K562 (cell line): Measurements from ENCODE around the gene HLA-DOB. TPM values are rescaled to one million over a fixed set of nuclear protein-coding genes. Genes with fewer than 3 reads are reported as not detected.
A peak's percentile ranks its signal among the peaks of the same experiment; 100 is the strongest.

Experiments
- C11orf30 ChIP-seq: fragments of 450-650 bp; IDR thresholded peaks from 2 replicates; pipeline ENCODE4 v1.6.1; 2016; ENCODE audit warnings: low read depth, mild to moderate bottlenecking
- CHD4 ChIP-seq: fragments of 200-600 bp; sonication (generic); IDR thresholded peaks from 3 replicates; pipeline ENCODE4 v1.6.1; 2012; ENCODE audit warnings: low read depth, mild to moderate bottlenecking, mixed read lengths, low read length, inconsistent platforms; ENCODE audit not compliant: insufficient read depth, insufficient replicate concordance, poor library complexity, severe bottlenecking
- COPS2 ChIP-seq: fragments of 450-650 bp; conservative IDR thresholded peaks from 2 replicates; pipeline ENCODE4 v1.6.1; 2016; ENCODE audit warnings: mild to moderate bottlenecking, moderate library complexity
- DNMT1 ChIP-seq: fragments of 450-650 bp; IDR thresholded peaks from 2 replicates; pipeline ENCODE4 v1.6.1; 2016; ENCODE audit warnings: antibody characterized with exemption, mild to moderate bottlenecking
- ETS2 ChIP-seq: IDR thresholded peaks from 2 replicates; pipeline ENCODE4 v1.6.1; 2016; ENCODE audit warnings: borderline replicate concordance, missing genetic modification characterization, mild to moderate bottlenecking, moderate library complexity, missing compliant biosample characterization; ENCODE audit not compliant: poor library complexity, severe bottlenecking
- EZH2 ChIP-seq: IDR thresholded peaks from 2 replicates; pipeline ENCODE4 v1.6.1; 2012; ENCODE audit warnings: low read depth, mild to moderate bottlenecking, inconsistent platforms, low read length, borderline replicate concordance
- KLF6 ChIP-seq: fragments of 250-450 bp; sonication (Bioruptor Pico); IDR thresholded peaks from 2 replicates; pipeline ENCODE4 v1.4.0; 2020; ENCODE audit warnings: mild to moderate bottlenecking, moderate library complexity, borderline replicate concordance
- MXI1 ChIP-seq: IDR thresholded peaks from 2 replicates; pipeline ENCODE4 v1.6.1; 2011; ENCODE audit warnings: low read depth, mild to moderate bottlenecking, improper control_type of control experiment, low read length
- NFRKB ChIP-seq: fragments of 450-650 bp; IDR thresholded peaks from 2 replicates; pipeline ENCODE4 v1.6.1; 2016; ENCODE audit warnings: low read depth
- NR2C2 ChIP-seq, 2 experiments: fragments of 200-800 bp in 1 of 2; sonication (Bioruptor generic) in 1 of 2; sonication (generic) in 1 of 2; formaldehyde crosslinking in 1 of 2; IDR thresholded peaks; 2 replicates each; pipeline versions ENCODE4 v1.6.1 to v1.8.0; 2016 to 2022; ENCODE audit warnings: mild to moderate bottlenecking in 1 of 2, missing compliant biosample characterization in 1 of 2, missing genetic modification characterization in 1 of 2, missing genetic modification reagents in 1 of 2
- POLR2AphosphoS5 ChIP-seq: IDR thresholded peaks from 2 replicates; pipeline ENCODE4 v1.6.1; 2011; ENCODE audit warnings: mild to moderate bottlenecking, low read depth, low read length, moderate library complexity; ENCODE audit not compliant: control insufficient read depth, insufficient read depth
- RBFOX2 ChIP-seq: fragments of 200-400 bp; formaldehyde crosslinking; IDR thresholded peaks from 2 replicates; pipeline ENCODE4 v1.6.1; 2017; ENCODE audit warnings: low read depth, mild to moderate bottlenecking, low read length, moderate library complexity
- TCFL5 ChIP-seq: fragments of 250-450 bp; sonication (Bioruptor Pico); conservative IDR thresholded peaks from 2 replicates; pipeline ENCODE4 v1.6.1; 2021; ENCODE audit warnings: mild to moderate bottlenecking, moderate library complexity, matching md5 sums
- TGIF2 ChIP-seq: sonication (generic); formaldehyde crosslinking; IDR thresholded peaks from 2 replicates; pipeline ENCODE4 v1.8.1; 2022; ENCODE audit warnings: mild to moderate bottlenecking, missing genetic modification reagents, moderate library complexity
- XRCC5 ChIP-seq: fragments of 200-400 bp; formaldehyde crosslinking; IDR thresholded peaks from 2 replicates; pipeline ENCODE4 v1.6.1; 2017; ENCODE audit warnings: low read depth, mild to moderate bottlenecking, low read length
- polyA plus RNA-seq, 8 experiments: library from polyadenylated mRNA; depleted of rRNA in 4 of 8; stranded (reverse) in 5 of 8; unstranded in 3 of 8; fragments of >200 nt; fragmentation: Nextera tagmentation in 2 of 8; fragmentation: Illumina TruSeq in 1 of 8; extraction: Ambion mirVana in 2 of 8; extraction: Trizol in 1 of 8; gene quantifications; 2 replicates each; pipeline versions ENCODE4 v1.2.1 to v1.2.3, GENCODE V29; 2011 to 2014; ENCODE audit warnings: inconsistent platforms in 1 of 8, missing spikeins in 1 of 8
- total RNA-seq, 7 experiments: library from RNA; depleted of rRNA in 6 of 7; stranded (reverse); fragments of >200 nt in 6 of 7; fragmentation: Illumina TruSeq in 2 of 7; extraction: Trizol in 2 of 7; gene quantifications; 2 replicates each; pipeline versions ENCODE4 v1.2.1 to v1.2.3, GENCODE V29; 2011 to 2021; ENCODE audit warnings: low replicate concordance in 1 of 7
- TF ChIP-seq, protein P1 (sequence below): sonication (generic); formaldehyde crosslinking; IDR thresholded peaks from 2 replicates; pipeline ENCODE4 v1.8.1; 2022; ENCODE audit warnings: missing genetic modification reagents
- TF ChIP-seq, protein P2 (sequence below): fragments of 450-650 bp; conservative IDR thresholded peaks from 2 replicates; pipeline ENCODE4 v1.6.1; 2016; ENCODE audit warnings: missing genetic modification characterization, low read depth, mild to moderate bottlenecking, missing compliant biosample characterization, moderate library complexity
- TF ChIP-seq, protein P3 (sequence below): sonication (generic); formaldehyde crosslinking; IDR thresholded peaks from 2 replicates; pipeline ENCODE4 v1.8.0; 2022; ENCODE audit warnings: missing genetic modification reagents, mild to moderate bottlenecking, moderate library complexity, borderline replicate concordance
- TF ChIP-seq, protein P4 (sequence below), 2 experiments: fragments of 150-350 bp in 1 of 2; IDR thresholded peaks; 2 replicates each; pipeline ENCODE4 v1.6.1; 2012 to 2016; ENCODE audit warnings: low read depth in 2 of 2, low read length in 2 of 2, mild to moderate bottlenecking in 1 of 2, moderate library complexity in 1 of 2

The HLA-DOB gene
- total and polyA plus RNA-seq, 9 of the 15 experiments (the other 6 are each of a cell fraction or from before 2014, with no cell fraction given) = 1.2 to 4.0 (median 2.5) TPM

DNA sequence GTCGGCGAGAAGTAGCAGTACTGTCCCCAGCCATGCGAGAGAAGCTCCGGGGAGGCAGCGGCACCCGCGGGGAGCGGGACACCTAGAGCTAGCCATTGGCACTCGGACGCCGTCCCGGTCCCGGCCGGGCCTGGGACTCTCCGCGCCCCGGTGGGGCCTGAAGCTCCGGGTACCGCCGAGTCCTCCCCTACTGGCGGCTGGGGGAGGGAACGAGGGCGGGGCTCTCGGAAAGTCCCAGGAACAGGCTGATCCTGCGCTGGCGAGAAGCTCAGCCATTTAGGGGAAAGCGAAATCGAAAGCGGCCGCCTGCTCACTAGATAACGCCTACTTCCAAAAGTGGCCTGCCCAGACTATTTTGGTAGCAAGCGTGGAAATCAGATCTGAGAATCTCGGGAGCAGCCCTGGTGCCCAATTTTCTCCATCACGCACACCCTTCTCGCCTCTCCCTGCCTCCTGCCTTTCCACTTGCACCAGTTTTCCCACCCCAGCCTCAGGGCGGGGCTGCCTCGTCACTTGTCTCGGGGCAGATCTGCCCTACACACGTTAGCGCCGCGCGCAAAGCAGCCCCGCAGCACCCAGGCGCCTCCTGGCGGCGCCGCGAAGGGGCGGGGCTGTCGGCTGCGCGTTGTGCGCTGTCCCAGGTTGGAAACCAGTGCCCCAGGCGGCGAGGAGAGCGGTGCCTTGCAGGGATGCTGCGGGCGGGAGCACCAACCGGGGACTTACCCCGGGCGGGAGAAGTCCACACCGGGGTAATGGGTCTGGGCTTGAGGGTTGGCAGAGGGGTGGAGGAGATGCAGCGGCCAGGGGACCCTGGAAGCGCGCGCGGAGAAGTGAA, 37.0 kb upstream of the HLA-DOB start, which contains the start of the genes PSMB9 and TAP1 (continued):
- TF ChIP-seq POLR2AphosphoS5 (0 out of 2 replicates have a peak, but pooled peaks have one; percentile 27), TCFL5 (no peak), XRCC5 (peak; percentile 90; the same call in 1 of the 2 replicates), ETS2 (tag) (no peak), KLF6 (no peak; the same call in 1 of the 2 replicates), NFRKB (no peak), RBFOX2 (peak; percentile 69), COPS2 (no peak), TGIF2 (CRISPR knock-in tag) (no peak), MXI1 (0 out of 2 replicates have a peak, but pooled peaks have one; percentile 16), CHD4 (no peak), C11orf30 (peak; percentile 28; the same call in 1 of the 2 replicates), DNMT1 (no peak), EZH2 (no peak), NR2C2 (CRISPR knock-in tag; IDR thresholded peaks at IDR 0.05) (no peak), NR2C2 (tag; IDR thresholded peaks at IDR 0.05) (no peak)
- TF ChIP-seq, protein P1, sequence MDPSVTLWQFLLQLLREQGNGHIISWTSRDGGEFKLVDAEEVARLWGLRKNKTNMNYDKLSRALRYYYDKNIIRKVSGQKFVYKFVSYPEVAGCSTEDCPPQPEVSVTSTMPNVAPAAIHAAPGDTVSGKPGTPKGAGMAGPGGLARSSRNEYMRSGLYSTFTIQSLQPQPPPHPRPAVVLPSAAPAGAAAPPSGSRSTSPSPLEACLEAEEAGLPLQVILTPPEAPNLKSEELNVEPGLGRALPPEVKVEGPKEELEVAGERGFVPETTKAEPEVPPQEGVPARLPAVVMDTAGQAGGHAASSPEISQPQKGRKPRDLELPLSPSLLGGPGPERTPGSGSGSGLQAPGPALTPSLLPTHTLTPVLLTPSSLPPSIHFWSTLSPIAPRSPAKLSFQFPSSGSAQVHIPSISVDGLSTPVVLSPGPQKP = no peak
- TF ChIP-seq, protein P2, sequence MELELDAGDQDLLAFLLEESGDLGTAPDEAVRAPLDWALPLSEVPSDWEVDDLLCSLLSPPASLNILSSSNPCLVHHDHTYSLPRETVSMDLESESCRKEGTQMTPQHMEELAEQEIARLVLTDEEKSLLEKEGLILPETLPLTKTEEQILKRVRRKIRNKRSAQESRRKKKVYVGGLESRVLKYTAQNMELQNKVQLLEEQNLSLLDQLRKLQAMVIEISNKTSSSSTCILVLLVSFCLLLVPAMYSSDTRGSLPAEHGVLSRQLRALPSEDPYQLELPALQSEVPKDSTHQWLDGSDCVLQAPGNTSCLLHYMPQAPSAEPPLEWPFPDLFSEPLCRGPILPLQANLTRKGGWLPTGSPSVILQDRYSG (tag) = no peak
- TF ChIP-seq, protein P3, sequence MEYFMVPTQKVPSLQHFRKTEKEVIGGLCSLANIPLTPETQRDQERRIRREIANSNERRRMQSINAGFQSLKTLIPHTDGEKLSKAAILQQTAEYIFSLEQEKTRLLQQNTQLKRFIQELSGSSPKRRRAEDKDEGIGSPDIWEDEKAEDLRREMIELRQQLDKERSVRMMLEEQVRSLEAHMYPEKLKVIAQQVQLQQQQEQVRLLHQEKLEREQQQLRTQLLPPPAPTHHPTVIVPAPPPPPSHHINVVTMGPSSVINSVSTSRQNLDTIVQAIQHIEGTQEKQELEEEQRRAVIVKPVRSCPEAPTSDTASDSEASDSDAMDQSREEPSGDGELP (CRISPR knock-in tag) = peak; percentile 94
- TF ChIP-seq, protein P4, sequence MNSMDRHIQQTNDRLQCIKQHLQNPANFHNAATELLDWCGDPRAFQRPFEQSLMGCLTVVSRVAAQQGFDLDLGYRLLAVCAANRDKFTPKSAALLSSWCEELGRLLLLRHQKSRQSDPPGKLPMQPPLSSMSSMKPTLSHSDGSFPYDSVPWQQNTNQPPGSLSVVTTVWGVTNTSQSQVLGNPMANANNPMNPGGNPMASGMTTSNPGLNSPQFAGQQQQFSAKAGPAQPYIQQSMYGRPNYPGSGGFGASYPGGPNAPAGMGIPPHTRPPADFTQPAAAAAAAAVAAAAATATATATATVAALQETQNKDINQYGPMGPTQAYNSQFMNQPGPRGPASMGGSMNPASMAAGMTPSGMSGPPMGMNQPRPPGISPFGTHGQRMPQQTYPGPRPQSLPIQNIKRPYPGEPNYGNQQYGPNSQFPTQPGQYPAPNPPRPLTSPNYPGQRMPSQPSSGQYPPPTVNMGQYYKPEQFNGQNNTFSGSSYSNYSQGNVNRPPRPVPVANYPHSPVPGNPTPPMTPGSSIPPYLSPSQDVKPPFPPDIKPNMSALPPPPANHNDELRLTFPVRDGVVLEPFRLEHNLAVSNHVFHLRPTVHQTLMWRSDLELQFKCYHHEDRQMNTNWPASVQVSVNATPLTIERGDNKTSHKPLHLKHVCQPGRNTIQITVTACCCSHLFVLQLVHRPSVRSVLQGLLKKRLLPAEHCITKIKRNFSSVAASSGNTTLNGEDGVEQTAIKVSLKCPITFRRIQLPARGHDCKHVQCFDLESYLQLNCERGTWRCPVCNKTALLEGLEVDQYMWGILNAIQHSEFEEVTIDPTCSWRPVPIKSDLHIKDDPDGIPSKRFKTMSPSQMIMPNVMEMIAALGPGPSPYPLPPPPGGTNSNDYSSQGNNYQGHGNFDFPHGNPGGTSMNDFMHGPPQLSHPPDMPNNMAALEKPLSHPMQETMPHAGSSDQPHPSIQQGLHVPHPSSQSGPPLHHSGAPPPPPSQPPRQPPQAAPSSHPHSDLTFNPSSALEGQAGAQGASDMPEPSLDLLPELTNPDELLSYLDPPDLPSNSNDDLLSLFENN (IDR thresholded peaks at IDR 0.05; ENCODE audit: low read depth in 2 of 2, low read length in 2 of 2) = no peak
